GM19324 (cell line): ENCODE measurements around the gene ASB1.

Experiments
- ATAC-seq: cut with Tn5 transposase; IDR thresholded peaks from one replicate; pipeline ENCODE4 v1.9.1; 2021; ENCODE audit warnings: mild to moderate bottlenecking, moderate library complexity; ENCODE audit not compliant: unreplicated experiment, low FRiP score

ASB1 gene

GRCh38 chr2:238464389-238464788, 37.7 kb downstream of the ASB1 start:
- no peak for ATAC-seq

GRCh38 chr2:238465487-238466242, 38.9 kb downstream of the ASB1 start:
- no peak for ATAC-seq

- no peak for ATAC-seq
These were observed 39.6 kb downstream of the ASB1 start for GRCh38 chr2:238466243-238466756.

- no peak for ATAC-seq
These were observed 40.3 kb downstream of the ASB1 start for GRCh38 chr2:238467062-238467461.

- ATAC-seq: no peak
These were observed 41.1 kb downstream of the ASB1 start for GRCh38 chr2:238467792-238468191.

- no peak for ATAC-seq
These were observed 42.4 kb downstream of the ASB1 start for GRCh38 chr2:238469155-238469554.

- ATAC-seq: no peak
These were observed 46.3 kb downstream of the ASB1 start for GRCh38 chr2:238473014-238473413.

GRCh38 chr2:238473523-238473922, 46.8 kb downstream of the ASB1 start:
- no peak for ATAC-seq

GRCh38 chr2:238475034-238475433, 48.3 kb downstream of the ASB1 start:
- no peak for ATAC-seq

- ATAC-seq: no peak
These were observed 48.8 kb downstream of the ASB1 start for GRCh38 chr2:238475566-238475965.

GRCh38 chr2:238476258-238476657, 49.5 kb downstream of the ASB1 start:
- no peak for ATAC-seq

- ATAC-seq: no peak
These were observed 51.5 kb downstream of the ASB1 start for GRCh38 chr2:238478216-238478615.

- no peak for ATAC-seq
These were observed 53.1 kb downstream of the ASB1 start for GRCh38 chr2:238479847-238480246.

- ATAC-seq: no peak
These were observed 56.3 kb downstream of the ASB1 start for GRCh38 chr2:238483021-238483420.

- ATAC-seq: no peak
These were observed 56.9 kb downstream of the ASB1 start for GRCh38 chr2:238483656-238484055.

GRCh38 chr2:238484522-238485452, 58.1 kb downstream of the ASB1 start:
- ATAC-seq: no peak

- no peak for ATAC-seq
These were observed 59.6 kb downstream of the ASB1 start for GRCh38 chr2:238486123-238486848.

- ATAC-seq: no peak
These were observed 60.4 kb downstream of the ASB1 start for GRCh38 chr2:238487134-238487533.

- ATAC-seq: no peak
These were observed 61.1 kb downstream of the ASB1 start for GRCh38 chr2:238487652-238488346.

- no peak for ATAC-seq
These were observed 61.7 kb downstream of the ASB1 start for GRCh38 chr2:238488347-238488826.
